ENCODE data around the gene KLHL10. TPM values are rescaled to one million over a fixed set of nuclear protein-coding genes. Genes with fewer than 3 reads are reported as not detected.
"Not testable (repeated sequence)": the region's sequence is repeated elsewhere in the genome, so short reads cannot be mapped to it uniquely, and the experiment has no call there.

Gene KLHL10
- total and polyA plus RNA-seq, 4 donors, result 0.03 to 0.17 (median 0.07) TPM; not detected in 1

GRCh38 chr17:41824086-41824485 lies 13.5 kb upstream of the KLHL10 start:
- Histone ChIP-seq H3K9me3 (ENCODE audit: control insufficient read depth in 4 of 4, low read length in 3 of 4) (no peaks in the 10 kb centered on the region), H3K27me3 (ENCODE audit: control insufficient read depth in 4 of 4, insufficient read depth in 4 of 4, low read length in 3 of 4) (no peaks in the 10 kb centered on the region), H3K4me1 (ENCODE audit: control insufficient read depth in 4 of 4, insufficient read depth in 4 of 4, low read length in 3 of 4) (no peaks in the 10 kb centered on the region), H3K36me3 (ENCODE audit: control insufficient read depth in 4 of 4, insufficient read depth in 3 of 4, low read depth in 1 of 4, low read length in 3 of 4) (peaks cover 0 to 19% (median 4%) of the 10 kb centered on the region in 4 donors), H3K4me3 (ENCODE audit: low read depth in 1 of 3, low read length in 3 of 3) (no peak overlapping the region), H3K27ac (ENCODE audit: low read depth in 1 of 2, low read length in 2 of 2) (no peak overlapping the region), H3K9ac (ENCODE audit: low read depth in 1 of 2, low read length in 2 of 2) (no peak overlapping the region)
- DNase-seq (ENCODE audit: low spot score), result no peak
- no peak for TF ChIP-seq FOXA2 (IDR thresholded peaks at IDR 0.05)
- TF ChIP-seq CTCF (IDR thresholded peaks at IDR 0.05; ENCODE audit: low read depth, low read length, missing input control), result no peak
- no peak for TF ChIP-seq EGR1 (IDR thresholded peaks at IDR 0.05; ENCODE audit: low read depth in 2 of 2)
- no peak for TF ChIP-seq JUND (IDR thresholded peaks at IDR 0.05)
- TF ChIP-seq TAF1 (conservative IDR thresholded peaks at IDR 0.05), result no peak
- WGBS, result 73% methylated on average over 7 of the region's 7 CpGs

- Histone ChIP-seq H3K27me3 (ENCODE audit: control insufficient read depth in 4 of 4, insufficient read depth in 4 of 4, low read length in 3 of 4) (no peaks in the 10 kb centered on the region), H3K36me3 (ENCODE audit: control insufficient read depth in 4 of 4, insufficient read depth in 3 of 4, low read depth in 1 of 4, low read length in 3 of 4) (peaks cover 4 to 28% (median 7%) of the 10 kb centered on the region in 4 donors), H3K4me1 (ENCODE audit: control insufficient read depth in 4 of 4, insufficient read depth in 4 of 4, low read length in 3 of 4) (no peaks in the 10 kb centered on the region), H3K9ac (ENCODE audit: low read depth in 1 of 2, low read length in 2 of 2) (no peak overlapping the region), H3K4me3 (ENCODE audit: low read depth in 1 of 3, low read length in 3 of 3) (no peak overlapping the region), H3K27ac (ENCODE audit: low read depth in 1 of 2, low read length in 2 of 2) (no peak overlapping the region), H3K9me3 (ENCODE audit: control insufficient read depth in 4 of 4, low read length in 3 of 4) (no peaks in the 10 kb centered on the region)
- 93% methylated on average over 19 of the region's 19 CpGs for WGBS
- no peak for DNase-seq (ENCODE audit: low spot score)
- TF ChIP-seq SP1 (IDR thresholded peaks at IDR 0.05), result no peak
- TF ChIP-seq GABPA (IDR thresholded peaks at IDR 0.05 in 1 of 2, conservative IDR thresholded peaks at IDR 0.05 in 1 of 2), result no peak
- TF ChIP-seq YY1 (IDR thresholded peaks at IDR 0.05), result no peak
Measured at GRCh38 chr17:41825175-41825845, 12.3 kb upstream of the KLHL10 start.

- H3K9ac ChIP-seq (ENCODE audit: low read depth in 1 of 2, low read length in 2 of 2); H3K27ac ChIP-seq (ENCODE audit: low read depth in 1 of 2, low read length in 2 of 2); H3K4me1 ChIP-seq (ENCODE audit: control insufficient read depth in 4 of 4, insufficient read depth in 4 of 4, low read length in 3 of 4); DNase-seq (ENCODE audit: low spot score); H3K4me3 ChIP-seq (ENCODE audit: low read depth in 1 of 3, low read length in 3 of 3); H3K27me3 ChIP-seq (ENCODE audit: control insufficient read depth in 4 of 4, insufficient read depth in 4 of 4, low read length in 3 of 4); H3K9me3 ChIP-seq (ENCODE audit: control insufficient read depth in 4 of 4, low read length in 3 of 4): not testable (repeated sequence)
- 88% methylated on average over 10 of the region's 10 CpGs for WGBS
- peaks cover 9 to 38% (median 18%) of the 10 kb centered on the region in 4 donors for H3K36me3 ChIP-seq (ENCODE audit: control insufficient read depth in 4 of 4, insufficient read depth in 3 of 4, low read depth in 1 of 4, low read length in 3 of 4)
Measured at GRCh38 chr17:41829961-41830360, 7.7 kb upstream of the KLHL10 start.

- 27% methylated on average over 13 of the region's 13 CpGs for WGBS
- H3K27ac ChIP-seq (ENCODE audit: low read depth in 1 of 2, low read length in 2 of 2), result no peak overlapping the region
- no peak for TF ChIP-seq EGR1 (IDR thresholded peaks at IDR 0.05; ENCODE audit: low read depth in 2 of 2)
- no peak for TF ChIP-seq CTCF (IDR thresholded peaks at IDR 0.05; ENCODE audit: low read depth, low read length, missing input control)
- TF ChIP-seq RAD21 (IDR thresholded peaks at IDR 0.05), result no peak
- no peak for TF ChIP-seq FOXA1 (IDR thresholded peaks at IDR 0.05)
- TF ChIP-seq REST (IDR thresholded peaks at IDR 0.05), result no peak
- no peak for TF ChIP-seq NR2F2 (IDR thresholded peaks at IDR 0.05)
- TF ChIP-seq FOXA2 (IDR thresholded peaks at IDR 0.05), result no peak
- no peak for TF ChIP-seq MAX (IDR thresholded peaks at IDR 0.05)
- TF ChIP-seq HNF4G (IDR thresholded peaks at IDR 0.05), result no peak
Measured at GRCh38 chr17:41835214-41835799, 2.3 kb upstream of the KLHL10 start.

More at GRCh38 chr17:41835214-41835799, 2.3 kb upstream of the KLHL10 start:
- Histone ChIP-seq H3K36me3 (ENCODE audit: control insufficient read depth in 4 of 4, insufficient read depth in 3 of 4, low read depth in 1 of 4, low read length in 3 of 4) (peaks cover 5 to 15% (median 9%) of the 10 kb centered on the region in 4 donors), H3K4me1 (ENCODE audit: control insufficient read depth in 4 of 4, insufficient read depth in 4 of 4, low read length in 3 of 4) (peaks cover 1 to 9% (median 5%) of the 10 kb centered on the region in 4 donors), H3K27me3 (ENCODE audit: control insufficient read depth in 4 of 4, insufficient read depth in 4 of 4, low read length in 3 of 4) (no peaks in the 10 kb centered on the region), H3K9me3 (ENCODE audit: control insufficient read depth in 4 of 4, low read length in 3 of 4) (no peaks in the 10 kb centered on the region), H3K4me3 (ENCODE audit: low read depth in 1 of 3, low read length in 3 of 3) (peak overlapping the region; percentile 57 to 81 (median 59)), H3K9ac (ENCODE audit: low read depth in 1 of 2, low read length in 2 of 2) (no peak overlapping the region)
- DNase-seq (ENCODE audit: low spot score), result no peak

All from liver (tissue), 9 donors.